HEK293 (cell line): ENCODE measurements around the gene TRIP4.

Experiments
- ZBTB21 ChIP-seq: fragments of 450-650 bp; formaldehyde crosslinking; IDR thresholded peaks from 2 replicates; pipeline ENCODE4 v1.5.1; 2017; ENCODE audit warnings: missing biosample characterization, missing genetic modification characterization
- ZFP37 ChIP-seq: fragments of 450-650 bp; formaldehyde crosslinking; IDR thresholded peaks from 2 replicates; pipeline ENCODE4 v1.5.1; 2016; ENCODE audit warnings: missing biosample characterization, missing genetic modification characterization
- ZNF214 ChIP-seq: fragments of 450-650 bp; formaldehyde crosslinking; IDR thresholded peaks from 2 replicates; pipeline ENCODE4 v1.5.1; 2017; ENCODE audit warnings: missing biosample characterization, mild to moderate bottlenecking, missing genetic modification characterization, borderline replicate concordance
- ZNF341 ChIP-seq: fragments of 450-650 bp; formaldehyde crosslinking; IDR thresholded peaks from 2 replicates; pipeline ENCODE4; 2016; ENCODE audit warnings: low read depth, missing biosample characterization, missing genetic modification characterization
- ZNF555 ChIP-seq: fragments of 450-650 bp; formaldehyde crosslinking; conservative IDR thresholded peaks from 2 replicates; pipeline ENCODE4 v1.5.1; 2017; ENCODE audit warnings: missing biosample characterization, mild to moderate bottlenecking, missing genetic modification characterization, inconsistent platforms
- ZNF670 ChIP-seq: fragments of 450-650 bp; formaldehyde crosslinking; IDR thresholded peaks from 2 replicates; pipeline ENCODE4 v1.5.1; 2016; ENCODE audit warnings: missing biosample characterization, missing genetic modification characterization, low read depth
- TF ChIP-seq, protein P1 (sequence below): fragments of 450-650 bp; formaldehyde crosslinking; IDR thresholded peaks from 2 replicates; pipeline ENCODE4 v1.5.1; 2016; ENCODE audit warnings: missing biosample characterization, missing genetic modification characterization
- TF ChIP-seq, protein P2 (sequence below): fragments of 450-650 bp; formaldehyde crosslinking; IDR thresholded peaks from 2 replicates; pipeline ENCODE4 v1.5.1; 2016; ENCODE audit warnings: missing biosample characterization, missing genetic modification characterization, low read depth
- TF ChIP-seq, protein P3 (sequence below): fragments of 450-650 bp; formaldehyde crosslinking; IDR thresholded peaks from 2 replicates; pipeline ENCODE4 v1.5.1; 2016; ENCODE audit warnings: missing biosample characterization, missing genetic modification characterization
- TF ChIP-seq, protein P4 (sequence below): fragments of 450-650 bp; formaldehyde crosslinking; IDR thresholded peaks from 2 replicates; pipeline ENCODE4 v1.5.1; 2016; ENCODE audit warnings: missing biosample characterization, missing genetic modification characterization
- TF ChIP-seq, protein P5 (sequence below): fragments of 450-650 bp; formaldehyde crosslinking; IDR thresholded peaks from 2 replicates; pipeline ENCODE4 v1.5.1; 2016; ENCODE audit warnings: missing biosample characterization, missing genetic modification characterization
- TF ChIP-seq, protein P6 (sequence below): fragments of 450-650 bp; IDR thresholded peaks from 2 replicates; pipeline ENCODE4 v1.5.1; 2018; ENCODE audit warnings: missing biosample characterization, missing genetic modification characterization
- TF ChIP-seq, protein P7 (sequence below): fragments of 450-650 bp; formaldehyde crosslinking; IDR thresholded peaks from 2 replicates; pipeline ENCODE4 v1.5.0; 2017; ENCODE audit warnings: missing biosample characterization, missing genetic modification characterization, borderline replicate concordance

DNA sequence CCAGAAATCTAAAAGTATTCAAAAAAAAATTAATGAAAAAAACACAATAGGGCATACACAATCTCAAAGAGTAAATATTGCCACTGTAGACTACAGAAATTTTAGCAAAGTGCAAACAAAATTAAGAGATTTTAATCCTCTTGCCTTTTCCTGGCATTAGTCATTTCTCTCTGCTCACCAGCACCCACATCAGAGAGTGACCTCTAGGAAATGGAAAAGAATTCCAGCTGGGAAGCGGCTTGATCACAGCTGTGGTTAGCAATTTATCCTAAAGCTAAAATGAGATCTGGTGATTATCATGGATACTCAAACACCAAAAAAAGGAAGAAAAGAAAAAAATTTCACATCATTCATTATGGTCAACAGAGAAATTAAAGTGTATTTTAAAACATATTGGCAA is 39.2 kb upstream of the TRIP4 start:
- TF ChIP-seq, protein P1, sequence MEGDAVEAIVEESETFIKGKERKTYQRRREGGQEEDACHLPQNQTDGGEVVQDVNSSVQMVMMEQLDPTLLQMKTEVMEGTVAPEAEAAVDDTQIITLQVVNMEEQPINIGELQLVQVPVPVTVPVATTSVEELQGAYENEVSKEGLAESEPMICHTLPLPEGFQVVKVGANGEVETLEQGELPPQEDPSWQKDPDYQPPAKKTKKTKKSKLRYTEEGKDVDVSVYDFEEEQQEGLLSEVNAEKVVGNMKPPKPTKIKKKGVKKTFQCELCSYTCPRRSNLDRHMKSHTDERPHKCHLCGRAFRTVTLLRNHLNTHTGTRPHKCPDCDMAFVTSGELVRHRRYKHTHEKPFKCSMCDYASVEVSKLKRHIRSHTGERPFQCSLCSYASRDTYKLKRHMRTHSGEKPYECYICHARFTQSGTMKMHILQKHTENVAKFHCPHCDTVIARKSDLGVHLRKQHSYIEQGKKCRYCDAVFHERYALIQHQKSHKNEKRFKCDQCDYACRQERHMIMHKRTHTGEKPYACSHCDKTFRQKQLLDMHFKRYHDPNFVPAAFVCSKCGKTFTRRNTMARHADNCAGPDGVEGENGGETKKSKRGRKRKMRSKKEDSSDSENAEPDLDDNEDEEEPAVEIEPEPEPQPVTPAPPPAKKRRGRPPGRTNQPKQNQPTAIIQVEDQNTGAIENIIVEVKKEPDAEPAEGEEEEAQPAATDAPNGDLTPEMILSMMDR (tag by site-specific recombination): no peak
- TF ChIP-seq, protein P2, sequence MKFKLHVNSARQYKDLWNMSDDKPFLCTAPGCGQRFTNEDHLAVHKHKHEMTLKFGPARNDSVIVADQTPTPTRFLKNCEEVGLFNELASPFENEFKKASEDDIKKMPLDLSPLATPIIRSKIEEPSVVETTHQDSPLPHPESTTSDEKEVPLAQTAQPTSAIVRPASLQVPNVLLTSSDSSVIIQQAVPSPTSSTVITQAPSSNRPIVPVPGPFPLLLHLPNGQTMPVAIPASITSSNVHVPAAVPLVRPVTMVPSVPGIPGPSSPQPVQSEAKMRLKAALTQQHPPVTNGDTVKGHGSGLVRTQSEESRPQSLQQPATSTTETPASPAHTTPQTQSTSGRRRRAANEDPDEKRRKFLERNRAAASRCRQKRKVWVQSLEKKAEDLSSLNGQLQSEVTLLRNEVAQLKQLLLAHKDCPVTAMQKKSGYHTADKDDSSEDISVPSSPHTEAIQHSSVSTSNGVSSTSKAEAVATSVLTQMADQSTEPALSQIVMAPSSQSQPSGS (tag by site-specific recombination): no peak
- TF ChIP-seq, protein P3, sequence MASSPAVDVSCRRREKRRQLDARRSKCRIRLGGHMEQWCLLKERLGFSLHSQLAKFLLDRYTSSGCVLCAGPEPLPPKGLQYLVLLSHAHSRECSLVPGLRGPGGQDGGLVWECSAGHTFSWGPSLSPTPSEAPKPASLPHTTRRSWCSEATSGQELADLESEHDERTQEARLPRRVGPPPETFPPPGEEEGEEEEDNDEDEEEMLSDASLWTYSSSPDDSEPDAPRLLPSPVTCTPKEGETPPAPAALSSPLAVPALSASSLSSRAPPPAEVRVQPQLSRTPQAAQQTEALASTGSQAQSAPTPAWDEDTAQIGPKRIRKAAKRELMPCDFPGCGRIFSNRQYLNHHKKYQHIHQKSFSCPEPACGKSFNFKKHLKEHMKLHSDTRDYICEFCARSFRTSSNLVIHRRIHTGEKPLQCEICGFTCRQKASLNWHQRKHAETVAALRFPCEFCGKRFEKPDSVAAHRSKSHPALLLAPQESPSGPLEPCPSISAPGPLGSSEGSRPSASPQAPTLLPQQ (tag by site-specific recombination): no peak
- TF ChIP-seq, protein P4, sequence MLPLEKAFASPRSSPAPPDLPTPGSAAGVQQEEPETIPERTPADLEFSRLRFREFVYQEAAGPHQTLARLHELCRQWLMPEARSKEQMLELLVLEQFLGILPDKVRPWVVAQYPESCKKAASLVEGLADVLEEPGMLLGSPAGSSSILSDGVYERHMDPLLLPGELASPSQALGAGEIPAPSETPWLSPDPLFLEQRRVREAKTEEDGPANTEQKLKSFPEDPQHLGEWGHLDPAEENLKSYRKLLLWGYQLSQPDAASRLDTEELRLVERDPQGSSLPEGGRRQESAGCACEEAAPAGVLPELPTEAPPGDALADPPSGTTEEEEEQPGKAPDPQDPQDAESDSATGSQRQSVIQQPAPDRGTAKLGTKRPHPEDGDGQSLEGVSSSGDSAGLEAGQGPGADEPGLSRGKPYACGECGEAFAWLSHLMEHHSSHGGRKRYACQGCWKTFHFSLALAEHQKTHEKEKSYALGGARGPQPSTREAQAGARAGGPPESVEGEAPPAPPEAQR: no peak
- TF ChIP-seq, protein P5, sequence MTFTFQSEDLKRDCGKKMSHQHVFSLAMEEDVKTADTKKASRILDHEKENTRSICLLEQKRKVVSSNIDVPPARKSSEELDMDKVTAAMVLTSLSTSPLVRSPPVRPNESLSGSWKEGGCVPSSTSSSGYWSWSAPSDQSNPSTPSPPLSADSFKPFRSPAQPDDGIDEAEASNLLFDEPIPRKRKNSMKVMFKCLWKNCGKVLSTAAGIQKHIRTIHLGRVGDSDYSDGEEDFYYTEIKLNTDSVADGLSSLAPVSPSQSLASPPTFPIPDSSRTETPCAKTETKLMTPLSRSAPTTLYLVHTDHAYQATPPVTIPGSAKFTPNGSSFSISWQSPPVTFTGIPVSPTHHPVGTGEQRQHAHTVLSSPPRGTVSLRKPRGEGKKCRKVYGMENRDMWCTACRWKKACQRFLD (tag by site-specific recombination): no peak
- TF ChIP-seq ZNF341: no peak
- TF ChIP-seq ZNF214: no peak
- no peak for TF ChIP-seq ZFP37
- TF ChIP-seq ZNF555 (tag by site-specific recombination): no peak
- TF ChIP-seq, protein P6, sequence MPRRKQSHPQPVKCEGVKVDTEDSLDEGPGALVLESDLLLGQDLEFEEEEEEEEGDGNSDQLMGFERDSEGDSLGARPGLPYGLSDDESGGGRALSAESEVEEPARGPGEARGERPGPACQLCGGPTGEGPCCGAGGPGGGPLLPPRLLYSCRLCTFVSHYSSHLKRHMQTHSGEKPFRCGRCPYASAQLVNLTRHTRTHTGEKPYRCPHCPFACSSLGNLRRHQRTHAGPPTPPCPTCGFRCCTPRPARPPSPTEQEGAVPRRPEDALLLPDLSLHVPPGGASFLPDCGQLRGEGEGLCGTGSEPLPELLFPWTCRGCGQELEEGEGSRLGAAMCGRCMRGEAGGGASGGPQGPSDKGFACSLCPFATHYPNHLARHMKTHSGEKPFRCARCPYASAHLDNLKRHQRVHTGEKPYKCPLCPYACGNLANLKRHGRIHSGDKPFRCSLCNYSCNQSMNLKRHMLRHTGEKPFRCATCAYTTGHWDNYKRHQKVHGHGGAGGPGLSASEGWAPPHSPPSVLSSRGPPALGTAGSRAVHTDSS (tag by site-specific recombination): no peak
- TF ChIP-seq, protein P7, sequence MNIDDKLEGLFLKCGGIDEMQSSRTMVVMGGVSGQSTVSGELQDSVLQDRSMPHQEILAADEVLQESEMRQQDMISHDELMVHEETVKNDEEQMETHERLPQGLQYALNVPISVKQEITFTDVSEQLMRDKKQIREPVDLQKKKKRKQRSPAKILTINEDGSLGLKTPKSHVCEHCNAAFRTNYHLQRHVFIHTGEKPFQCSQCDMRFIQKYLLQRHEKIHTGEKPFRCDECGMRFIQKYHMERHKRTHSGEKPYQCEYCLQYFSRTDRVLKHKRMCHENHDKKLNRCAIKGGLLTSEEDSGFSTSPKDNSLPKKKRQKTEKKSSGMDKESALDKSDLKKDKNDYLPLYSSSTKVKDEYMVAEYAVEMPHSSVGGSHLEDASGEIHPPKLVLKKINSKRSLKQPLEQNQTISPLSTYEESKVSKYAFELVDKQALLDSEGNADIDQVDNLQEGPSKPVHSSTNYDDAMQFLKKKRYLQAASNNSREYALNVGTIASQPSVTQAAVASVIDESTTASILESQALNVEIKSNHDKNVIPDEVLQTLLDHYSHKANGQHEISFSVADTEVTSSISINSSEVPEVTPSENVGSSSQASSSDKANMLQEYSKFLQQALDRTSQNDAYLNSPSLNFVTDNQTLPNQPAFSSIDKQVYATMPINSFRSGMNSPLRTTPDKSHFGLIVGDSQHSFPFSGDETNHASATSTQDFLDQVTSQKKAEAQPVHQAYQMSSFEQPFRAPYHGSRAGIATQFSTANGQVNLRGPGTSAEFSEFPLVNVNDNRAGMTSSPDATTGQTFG (tag by site-specific recombination): no peak
- no peak for TF ChIP-seq ZBTB21
- TF ChIP-seq ZNF670 (tag by site-specific recombination): no peak
